H1 (cell line): ENCODE measurements around the gene INHBA. TPM values are rescaled to one million over a fixed set of nuclear protein-coding genes. Genes with fewer than 3 reads are reported as not detected.

Experiments used
- CTCF ChIA-PET: fragments of 300-600 bp; sonication (Branson Sonifier 250); formaldehyde crosslinking; loops from one replicate; lab custom pipeline; 2021; ENCODE audit not compliant: partially characterized antibody; lab: Charles Lee
- POLR2A ChIA-PET: fragments of 300-600 bp; sonication (Branson Sonifier 250); formaldehyde crosslinking; loops from one replicate; lab custom pipeline; 2021; ENCODE audit warnings: inconsistent platforms; ENCODE audit not compliant: partially characterized antibody; lab: Charles Lee
- DNase-seq, 2 experiments: peaks; one replicate each; pipeline versions ENCODE4 v3.0.0 to v3.0.0-alpha.2; 2010 to 2022; ENCODE audit warnings: low spot score in 2 of 2, low read depth in 1 of 2, mixed read lengths in 1 of 2
- FAIRE-seq: peaks from 2 replicates; lab custom pipeline; 2011; peaks lifted over from hg19 to GRCh38; lab: Jason Lieb, UNC
- H2AFZ ChIP-seq: 2 replicates; pipeline ENCODE4 v1.8.1; 2012; ENCODE audit warnings: low read length, inconsistent platforms
- H2AK5ac ChIP-seq: 2 replicates; pipeline ENCODE4 v1.6.1; 2013; ENCODE audit warnings: low read depth, low read length
- H2BK120ac ChIP-seq: replicated peaks from 2 replicates; pipeline ENCODE3; 2013; ENCODE audit warnings: low read depth, low read length, inconsistent platforms
- H2BK12ac ChIP-seq: 2 replicates; pipeline ENCODE4 v1.6.1; 2013; ENCODE audit warnings: low read depth, low read length
- H2BK15ac ChIP-seq: 2 replicates; pipeline ENCODE4 v1.6.1; 2013; ENCODE audit warnings: low read length
- H2BK20ac ChIP-seq: 2 replicates; pipeline ENCODE4 v1.6.1; 2013; ENCODE audit warnings: low read length
- H2BK5ac ChIP-seq: 2 replicates; pipeline ENCODE4 v1.6.1; 2013; ENCODE audit warnings: low read depth, low read length
- H3K14ac ChIP-seq: 2 replicates; pipeline ENCODE4 v1.6.1; 2013; ENCODE audit warnings: inconsistent platforms; ENCODE audit not compliant: insufficient read length
- H3K18ac ChIP-seq: 2 replicates; pipeline ENCODE4 v1.6.1; 2013; ENCODE audit warnings: low read length; ENCODE audit errors: extremely low read depth
- H3K23ac ChIP-seq: 2 replicates; pipeline ENCODE4 v1.6.1; 2013; ENCODE audit warnings: inconsistent platforms; ENCODE audit not compliant: insufficient read length
- H3K23me2 ChIP-seq: 2 replicates; pipeline ENCODE4 v1.6.1; 2013; ENCODE audit warnings: low read depth, low read length
- H3K27ac ChIP-seq: 2 replicates; pipeline ENCODE4 v1.6.1; 2011; ENCODE audit warnings: low read depth, low read length, inconsistent platforms
- H3K27me3 ChIP-seq, 4 experiments: replicated peaks in 1 of 4; 1 replicate in 1 of 4; 2 replicates in 3 of 4; pipeline versions ENCODE4 v1.6.1 to v1.8.1; 2011 to 2013; ENCODE audit warnings: low read length in 3 of 4, mild to moderate bottlenecking in 3 of 4, inconsistent platforms in 2 of 4, mixed read lengths in 2 of 4, moderate library complexity in 1 of 4; ENCODE audit not compliant: control insufficient read depth in 3 of 4, insufficient read depth in 3 of 4; ENCODE audit errors: extremely low read depth in 1 of 4
- H3K36me3 ChIP-seq, 4 experiments: 2 replicates each; pipeline versions ENCODE4 v1.6.1 to v1.8.1; 2011 to 2013; ENCODE audit warnings: mild to moderate bottlenecking in 4 of 4, low read length in 3 of 4, moderate library complexity in 2 of 4, control low read depth in 1 of 4, inconsistent platforms in 1 of 4; ENCODE audit not compliant: insufficient read depth in 4 of 4, control insufficient read depth in 2 of 4
- H3K4ac ChIP-seq: replicated peaks from 2 replicates; pipeline ENCODE3; 2013; ENCODE audit warnings: low read length, low read depth, mixed read lengths, inconsistent platforms; ENCODE audit not compliant: insufficient read length
- H3K4me1 ChIP-seq, 4 experiments: replicated peaks in 1 of 4; 1 replicate in 1 of 4; 2 replicates in 3 of 4; pipeline versions ENCODE4 v1.6.1 to v1.8.1; 2011 to 2013; ENCODE audit warnings: low read length in 3 of 4, inconsistent platforms in 2 of 4, mixed read lengths in 1 of 4; ENCODE audit not compliant: insufficient read depth in 4 of 4, control insufficient read depth in 3 of 4
- H3K4me2 ChIP-seq, 2 experiments: 2 replicates each; pipeline versions ENCODE4 v1.6.1 to v1.8.1; 2011 to 2013; ENCODE audit warnings: low read depth in 2 of 2, low read length in 2 of 2, control low read depth in 1 of 2, inconsistent platforms in 1 of 2, mild to moderate bottlenecking in 1 of 2; ENCODE audit not compliant: insufficient read depth in 1 of 2
- H3K4me3 ChIP-seq, 4 experiments: fragments of 200-600, 300-600 bp in 1 of 4; sonication (generic), shearing (Covaris generic), sonication (Bioruptor Twin) in 1 of 4; 2 replicates each; pipeline versions ENCODE4 v1.5.1 to v1.8.1; 2011 to 2016; ENCODE audit warnings: low read length in 4 of 4, low read depth in 3 of 4, control low read depth in 2 of 4, inconsistent platforms in 2 of 4, mild to moderate bottlenecking in 2 of 4, mixed read lengths in 1 of 4, moderate library complexity in 1 of 4; ENCODE audit not compliant: insufficient read depth in 2 of 4; ENCODE audit errors: extremely low read depth in 1 of 4
- H3K56ac ChIP-seq: replicated peaks from 2 replicates; pipeline ENCODE3; 2013; ENCODE audit warnings: low read depth, mild to moderate bottlenecking, mixed read lengths, low read length, inconsistent platforms; ENCODE audit not compliant: insufficient read length
- H3K79me1 ChIP-seq: 2 replicates; pipeline ENCODE4 v1.6.1; 2013; ENCODE audit warnings: low read depth, low read length, control low read depth
- H3K79me2 ChIP-seq, 2 experiments: 2 replicates each; pipeline versions ENCODE4 v1.6.1 to v1.8.1; 2012 to 2013; ENCODE audit warnings: low read length in 2 of 2, mild to moderate bottlenecking in 2 of 2, inconsistent platforms in 1 of 2; ENCODE audit not compliant: insufficient read depth in 2 of 2, control insufficient read depth in 1 of 2
- H3K9ac ChIP-seq, 4 experiments: replicated peaks in 1 of 4; 1 replicate in 1 of 4; 2 replicates in 3 of 4; pipeline versions ENCODE4 v1.6.1 to v1.8.1; 2011 to 2013; ENCODE audit warnings: low read depth in 3 of 4, low read length in 3 of 4, control low read depth in 2 of 4, mild to moderate bottlenecking in 2 of 4, moderate library complexity in 2 of 4, inconsistent platforms in 1 of 4; ENCODE audit errors: extremely low read depth in 1 of 4
- H3K9me3 ChIP-seq, 2 experiments: 2 replicates each; pipeline versions ENCODE4 v1.6.1 to v1.8.1; 2012 to 2013; ENCODE audit warnings: mild to moderate bottlenecking in 2 of 2, moderate library complexity in 2 of 2, control low read depth in 1 of 2, inconsistent platforms in 1 of 2, low read depth in 1 of 2, low read length in 1 of 2, mixed read lengths in 1 of 2; ENCODE audit not compliant: insufficient read depth in 2 of 2
- H4K20me1 ChIP-seq, 2 experiments: replicated peaks in 1 of 2; 2 replicates each; pipeline versions ENCODE3 to v1.8.1; 2011 to 2013; ENCODE audit warnings: inconsistent platforms in 2 of 2, low read length in 2 of 2, mild to moderate bottlenecking in 1 of 2; ENCODE audit not compliant: insufficient read depth in 2 of 2, control insufficient read depth in 1 of 2
- H4K5ac ChIP-seq: 2 replicates; pipeline ENCODE4 v1.6.1; 2013; ENCODE audit warnings: low read length, low read depth, mixed read lengths, inconsistent platforms; ENCODE audit not compliant: insufficient read length
- H4K8ac ChIP-seq: 2 replicates; pipeline ENCODE4 v1.8.0; 2013; ENCODE audit warnings: mild to moderate bottlenecking, moderate library complexity, low read length, inconsistent platforms; ENCODE audit not compliant: insufficient read depth; ENCODE audit errors: extremely low read depth
- H4K91ac ChIP-seq: replicated peaks from 2 replicates; pipeline ENCODE3; 2013; ENCODE audit warnings: low read length, mixed read lengths, inconsistent platforms; ENCODE audit not compliant: insufficient read length
- ASH2L ChIP-seq: fragments of 200-600, 300-600 bp; sonication (generic); IDR thresholded peaks from one replicate; pipeline ENCODE4 v1.7.1; 2017; ENCODE audit warnings: low read length
- BRCA1 ChIP-seq: IDR thresholded peaks from 2 replicates; pipeline ENCODE4 v1.6.1; 2012; ENCODE audit warnings: low read depth, low read length, improper control_type of control experiment
- EGR1 ChIP-seq: IDR thresholded peaks from 2 replicates; pipeline ENCODE4 v1.6.1; 2011; ENCODE audit warnings: low read depth, low read length, borderline replicate concordance
- EP300 ChIP-seq, 2 experiments: IDR thresholded peaks; 1 replicate in 1 of 2; 2 replicates in 1 of 2; pipeline ENCODE4 v1.6.1; 2011 to 2012; ENCODE audit warnings: low read depth in 2 of 2, low read length in 2 of 2, mild to moderate bottlenecking in 2 of 2, borderline replicate concordance in 1 of 2, inconsistent platforms in 1 of 2, moderate library complexity in 1 of 2
- HDAC6 ChIP-seq: IDR thresholded peaks from one replicate; pipeline ENCODE4 v1.7.1; 2012; ENCODE audit warnings: low read depth, mild to moderate bottlenecking, inconsistent platforms, low read length, moderate library complexity
- JUND ChIP-seq: IDR thresholded peaks from 2 replicates; pipeline ENCODE4 v1.6.1; 2011; ENCODE audit warnings: mild to moderate bottlenecking, improper control_type of control experiment, low read length
- KDM4A ChIP-seq: IDR thresholded peaks from one replicate; pipeline ENCODE4 v1.7.1; 2012; ENCODE audit warnings: low read depth, mild to moderate bottlenecking, moderate library complexity, low read length, inconsistent platforms; ENCODE audit not compliant: severe bottlenecking
- KDM5A ChIP-seq: fragments of 200-600 bp; IDR thresholded peaks from 2 replicates; pipeline ENCODE4 v1.7.1; 2012; ENCODE audit warnings: mild to moderate bottlenecking, low read length, inconsistent platforms, mixed read lengths
- NANOG ChIP-seq: IDR thresholded peaks from 2 replicates; pipeline ENCODE4 v1.6.1; 2011; ENCODE audit warnings: low read length, low read depth, mild to moderate bottlenecking, inconsistent platforms; ENCODE audit not compliant: insufficient read depth, poor library complexity, severe bottlenecking
- RBBP5 ChIP-seq: IDR thresholded peaks from 2 replicates; pipeline ENCODE4 v1.7.1; 2012; ENCODE audit warnings: low read depth, mild to moderate bottlenecking, inconsistent platforms, low read length, moderate library complexity, borderline replicate concordance
- RFX5 ChIP-seq: IDR thresholded peaks from 2 replicates; pipeline ENCODE4 v1.6.1; 2011; ENCODE audit warnings: low read depth, low read length, improper control_type of control experiment, borderline replicate concordance
- SUZ12 ChIP-seq: fragments of 200-600 bp; sonication (generic); IDR thresholded peaks from 2 replicates; pipeline ENCODE4 v1.6.1; 2012; ENCODE audit warnings: mild to moderate bottlenecking, inconsistent platforms, low read length, moderate library complexity, mixed read lengths
- WGBS, 2 experiments: shearing (Covaris generic) in 1 of 2; methylation state at CpG; one replicate each; pipeline versions ENCODE4 v1.1.6 to v1.1.7; 2013 to 2015; ENCODE audit warnings: low lambda C conversion rate in 2 of 2, mixed read lengths in 2 of 2, inconsistent platforms in 1 of 2, low coverage in 1 of 2, missing lambda C conversion rate in 1 of 2; ENCODE audit not compliant: insufficient replicate concordance in 2 of 2, insufficient coverage in 1 of 2, insufficient read length in 1 of 2; ENCODE audit errors: extremely low coverage in 1 of 2, missing lambda C conversion rate in 1 of 2; 5-methylcytosine and 5-hydroxymethylcytosine counted together
- polyA plus RNA-seq, 7 experiments: library from polyadenylated mRNA; depleted of rRNA in 3 of 7; stranded (reverse) in 5 of 7; unstranded in 2 of 7; fragments of >200 nt in 5 of 7; fragments of 200-250 nt in 2 of 7; gene quantifications; 1 replicate in 5 of 7; 2 replicates in 1 of 7; 4 replicates in 1 of 7; pipeline versions ENCODE4 v1.2.1 to v1.2.3, GENCODE V29; 2011 to 2013; ENCODE audit warnings: missing spikeins in 2 of 7, mixed read lengths in 2 of 7
- total RNA-seq: library from RNA; stranded (reverse); fragmentation: NEBNext Ultra II Directional; extraction: Animal tissue kit (Norgen Biotek cat#: 25700); gene quantifications from 2 replicates; pipeline ENCODE4 v1.2.1, GENCODE V29; 2021
- TF ChIP-seq, protein P1 (sequence below): IDR thresholded peaks from 2 replicates; pipeline ENCODE4 v1.6.1; 2011; ENCODE audit warnings: low read depth, mild to moderate bottlenecking, low read length; ENCODE audit not compliant: insufficient read depth

The INHBA gene
- total and polyA plus RNA-seq, 2 of the 8 experiments (the other 6 are each of a cell fraction or from before 2014, with no cell fraction given) = 1.1 to 2.7 TPM

DNA sequence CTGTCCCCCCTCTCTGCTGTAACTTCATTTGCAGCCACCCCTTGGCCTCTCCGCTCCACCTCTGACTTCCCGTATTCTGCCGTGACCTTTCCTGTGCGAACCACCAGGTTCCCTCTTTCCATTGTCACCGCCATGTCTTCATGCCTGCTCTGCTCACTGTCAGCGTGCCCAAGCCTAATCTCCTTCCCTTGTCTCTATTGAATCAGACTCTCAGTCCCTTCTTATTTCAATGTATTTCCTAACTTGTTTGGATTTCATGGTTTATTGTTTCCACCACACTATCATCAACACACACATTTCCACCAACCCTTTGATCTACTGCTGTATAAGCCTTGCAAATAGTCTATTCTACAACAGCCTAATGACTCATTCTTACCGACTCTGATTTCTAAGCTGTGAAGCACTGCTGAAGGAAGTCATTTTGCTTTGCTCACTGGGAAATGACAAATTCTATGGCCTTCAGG lies 30.0 kb upstream of the INHBA start:
- H2BK20ac ChIP-seq = no peak overlapping the region
- no peak overlapping the region for H3K18ac ChIP-seq
- no peak overlapping the region; the same call in 1 of the 2 replicates for H2BK12ac ChIP-seq
- no peak overlapping the region for H2BK120ac ChIP-seq
- DNase-seq (no peak), FAIRE-seq (no peak)
- H3K36me3 ChIP-seq = no peaks in the 10 kb centered on the region
- POLR2A ChIA-PET = no interaction called here
- H3K27me3 ChIP-seq = peaks cover 0 to 3% (median 0%) of the 10 kb centered on the region in 4 experiments; a peak in 2 of 7 replicates
- no peak overlapping the region for H2BK5ac ChIP-seq
- 0 out of 7 replicates have a peak, but pooled peaks cover 0 to 2% (median 0%) of the 10 kb centered on the region in 4 experiments for H3K4me1 ChIP-seq
- H3K23me2 ChIP-seq = no peaks in the 10 kb centered on the region
- H3K27ac ChIP-seq = no peak overlapping the region
- no peaks in the 10 kb centered on the region for H4K20me1 ChIP-seq
- no peak overlapping the region for H2AFZ ChIP-seq
- no peak overlapping the region for H3K14ac ChIP-seq
- H3K79me2 ChIP-seq = no peaks in the 10 kb centered on the region
- no peak overlapping the region for H2BK15ac ChIP-seq
- H3K23ac ChIP-seq = no peak overlapping the region
- H2AK5ac ChIP-seq = no peak overlapping the region
- H3K9ac ChIP-seq = no peak overlapping the region
- H3K56ac ChIP-seq = no peak overlapping the region
- no peaks in the 10 kb centered on the region for H3K79me1 ChIP-seq
- H3K4me2 ChIP-seq = no peak overlapping the region
- H3K4ac ChIP-seq = no peak overlapping the region
- 93% methylated on average over 7 of the region's 7 CpGs; no CpG with 5 or more reads in 1 of the 2 experiments for WGBS, 2 experiments
- peak overlapping the region; percentile 11; the same call in 1 of the 2 replicates for H4K8ac ChIP-seq
- no peak overlapping the region for H4K5ac ChIP-seq
- H4K91ac ChIP-seq = no peak overlapping the region
- no peaks in the 10 kb centered on the region for H3K9me3 ChIP-seq
- CTCF ChIA-PET = interaction anchor here (0.6 to 3.4 kb wide), 8 partner anchors 12 to 1404 kb away, joined by 3 to 12 read pairs (median 4); no protein-coding TSS in a partner anchor
- no peak overlapping the region for H3K4me3 ChIP-seq
- TF ChIP-seq EP300 (IDR thresholded peaks at IDR 0.05; ENCODE audit: borderline replicate concordance in 1 of 2, low read depth in 2 of 2, low read length in 2 of 2) (no peak), RFX5 (no peak), HDAC6 (no peak), NANOG (no peak), SUZ12 (no peak), RBBP5 (no peak), KDM4A (no peak), BRCA1 (no peak), ASH2L (no peak), EGR1 (no peak), KDM5A (no peak), JUND (no peak)
- TF ChIP-seq, protein P1, sequence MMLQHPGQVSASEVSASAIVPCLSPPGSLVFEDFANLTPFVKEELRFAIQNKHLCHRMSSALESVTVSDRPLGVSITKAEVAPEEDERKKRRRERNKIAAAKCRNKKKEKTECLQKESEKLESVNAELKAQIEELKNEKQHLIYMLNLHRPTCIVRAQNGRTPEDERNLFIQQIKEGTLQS = no peak
